Activated T-helper 1 cell treated with anti-CD3 and anti-CD28 coated beads, Interleukin-2, amount 50 U/mL, for 16 hours (primary cell): ENCODE data around the gene ERP29.
A peak's percentile ranks its signal among the peaks of the same experiment; 100 is the strongest.
"Not testable (repeated sequence)": the region's sequence is repeated elsewhere in the genome, so short reads cannot be mapped to it uniquely, and the experiment has no call there.

Experiments
- DNase-seq, 2 donors: peaks; one replicate each; pipeline ENCODE4 v3.0.0-alpha.2; 2020; ENCODE audit warnings: low read depth in 1 of 2, low spot score in 1 of 2

Gene ERP29

GRCh38 chr12:112012775-112013600 is at the start of gene ERP29, which contains the start of gene TMEM116:
Gene ERP29 (plus strand): TSS chr12:112013426. CDS start chr12:112013466, 40 bp downstream.
Gene TMEM116 (minus strand): TSS chr12:112013165. CDS start chr12:112005270, 7,895 bp downstream.
- peak; percentile 100 for DNase-seq

GRCh38 chr12:111964935-111965334 is 48.3 kb upstream of the ERP29 start:
- no peak for DNase-seq

- no peak for DNase-seq
Measured at GRCh38 chr12:111971800-111972199, 41.4 kb upstream of the ERP29 start.

GRCh38 chr12:111975161-111975931 is 37.9 kb upstream of the ERP29 start:
- no peak for DNase-seq

GRCh38 chr12:111976291-111976690 is 36.9 kb upstream of the ERP29 start:
- no peak for DNase-seq

GRCh38 chr12:111976860-111977259 is 36.4 kb upstream of the ERP29 start:
- no peak for DNase-seq

GRCh38 chr12:111978545-111978944 is 34.7 kb upstream of the ERP29 start:
- no peak for DNase-seq

GRCh38 chr12:111980598-111980997 is 32.6 kb upstream of the ERP29 start:
- no peak for DNase-seq

- DNase-seq = no peak
Measured at GRCh38 chr12:111981987-111982386, 31.2 kb upstream of the ERP29 start.

- DNase-seq = no peak
Measured at GRCh38 chr12:111984820-111985219, 28.4 kb upstream of the ERP29 start.

GRCh38 chr12:111991535-111991934 is 21.7 kb upstream of the ERP29 start:
- no peak for DNase-seq

- DNase-seq = no peak
Measured at GRCh38 chr12:111991946-111992345, 21.3 kb upstream of the ERP29 start.

GRCh38 chr12:111992464-111992863 is 20.8 kb upstream of the ERP29 start:
- DNase-seq = no peak

GRCh38 chr12:111993292-111994150 is 19.7 kb upstream of the ERP29 start:
- no peak for DNase-seq

- DNase-seq = not testable (repeated sequence)
Measured at GRCh38 chr12:111994211-111995111, 18.8 kb upstream of the ERP29 start.

GRCh38 chr12:111995782-111996480 is 17.3 kb upstream of the ERP29 start:
- DNase-seq = no peak

GRCh38 chr12:111997300-111997699 is 15.9 kb upstream of the ERP29 start:
- DNase-seq = no peak

- DNase-seq = no peak
Measured at GRCh38 chr12:111998015-111998414, 15.2 kb upstream of the ERP29 start.

- DNase-seq = not testable (repeated sequence)
Measured at GRCh38 chr12:111999129-111999528, 14.1 kb upstream of the ERP29 start.

- no peak for DNase-seq
Measured at GRCh38 chr12:112000820-112001219, 12.4 kb upstream of the ERP29 start.
